MM.1S (cell line): Measurements from ENCODE around the gene FOXA2.

ENCODE experiments used
- CTCF ChIP-seq: fragments of 300-600 bp; sonication (generic); IDR thresholded peaks from 2 replicates; pipeline ENCODE4 v1.5.1; 2016; ENCODE audit warnings: antibody characterized with exemption, low read length, mixed read lengths
- EZH2 ChIP-seq: fragments of 300-600 bp; sonication (generic); optimal IDR thresholded peaks from 2 replicates; pipeline ENCODE3; 2017; ENCODE audit warnings: low read depth, mild to moderate bottlenecking, antibody characterized with exemption, low read length, mixed read lengths

GRCh38 chr20:22576273-22576672 is 8.1 kb downstream of the FOXA2 start:
- no peak for TF ChIP-seq CTCF
- TF ChIP-seq EZH2: no peak
